IMR-90 (cell line): Measurements from ENCODE around the gene LRRC36. TPM values are rescaled to one million over a fixed set of nuclear protein-coding genes. Genes with fewer than 3 reads are reported as not detected.

Experiments used
- ATAC-seq: fragments of 200-7000 bp; cut with Tn5 transposase; 2 replicates; pipeline ENCODE4 v1.9.1; 2020; ENCODE audit warnings: low read depth, mild to moderate bottlenecking, moderate library complexity
- BruUV-seq: library from RNA; stranded (reverse); fragments of 400-500 nt; replicated peaks from 2 replicates; lab custom pipeline; 2021; lab: Mats Ljungman, UMichigan
- CTCF ChIA-PET: fragments of 300-600 bp; formaldehyde crosslinking; extraction: SDS; loops from one replicate; lab custom pipeline; 2021; ENCODE audit warnings: antibody characterized with exemption; lab: Yijun Ruan, JAX
- POLR2A ChIA-PET: fragments of 300-600 bp; sonication (Branson Sonifier 250); formaldehyde crosslinking; loops from one replicate; lab custom pipeline; 2022; ENCODE audit warnings: antibody characterized with exemption; ENCODE audit not compliant: unreplicated experiment; lab: Charles Lee
- DNase-seq: peaks from one replicate; pipeline ENCODE4 v3.0.0; 2013
- H2AFZ ChIP-seq: replicated peaks from 2 replicates; pipeline ENCODE3; 2013; ENCODE audit warnings: low read length, mild to moderate bottlenecking; ENCODE audit not compliant: poor library complexity
- H2AK5ac ChIP-seq: 2 replicates; pipeline ENCODE4 v1.6.1; 2013; ENCODE audit warnings: low read depth, low read length, inconsistent platforms
- H2AK9ac ChIP-seq: replicated peaks from 2 replicates; pipeline ENCODE3; 2013; ENCODE audit warnings: mild to moderate bottlenecking, low read depth, low read length, moderate library complexity; ENCODE audit not compliant: poor library complexity
- H2BK120ac ChIP-seq: 2 replicates; pipeline ENCODE4 v1.6.1; 2013; ENCODE audit warnings: low read depth, low read length, inconsistent platforms
- H2BK15ac ChIP-seq: 3 replicates; pipeline ENCODE4 v1.6.1; 2013; ENCODE audit warnings: low read depth, low read length, inconsistent platforms
- H2BK20ac ChIP-seq: 2 replicates; pipeline ENCODE4 v1.6.1; 2013; ENCODE audit warnings: low read depth, mild to moderate bottlenecking, inconsistent platforms, low read length, moderate library complexity
- H2BK5ac ChIP-seq: 2 replicates; pipeline ENCODE4 v1.6.1; 2013; ENCODE audit warnings: mild to moderate bottlenecking, low read depth, low read length, inconsistent platforms; ENCODE audit not compliant: poor library complexity, severe bottlenecking
- H3K14ac ChIP-seq: replicated peaks from 2 replicates; pipeline ENCODE4 v1.6.1; 2013; ENCODE audit warnings: low read depth, low read length, inconsistent platforms
- H3K18ac ChIP-seq: 2 replicates; pipeline ENCODE4 v1.6.1; 2013; ENCODE audit warnings: low read depth, low read length, control low read depth
- H3K23ac ChIP-seq: 2 replicates; pipeline ENCODE4 v1.6.1; 2013; ENCODE audit warnings: low read depth, low read length, inconsistent platforms
- H3K27ac ChIP-seq: 2 replicates; pipeline ENCODE4 v1.5.1; 2013; ENCODE audit warnings: mild to moderate bottlenecking, control low read depth, low read length; ENCODE audit not compliant: insufficient read depth
- H3K27me3 ChIP-seq: 2 replicates; pipeline ENCODE4 v1.6.1; 2013; ENCODE audit warnings: low read length; ENCODE audit not compliant: control insufficient read depth, insufficient read depth
- H3K36me3 ChIP-seq: 2 replicates; pipeline ENCODE4 v1.6.1; 2013; ENCODE audit warnings: low read length, mixed read lengths; ENCODE audit not compliant: control insufficient read depth, insufficient read depth
- H3K4ac ChIP-seq: 2 replicates; pipeline ENCODE4 v1.6.1; 2013; ENCODE audit warnings: low read depth, low read length, inconsistent platforms
- H3K4me1 ChIP-seq: 2 replicates; pipeline ENCODE4 v1.6.1; 2013; ENCODE audit warnings: low read length, mixed read lengths; ENCODE audit not compliant: control insufficient read depth, insufficient read depth
- H3K4me2 ChIP-seq: 2 replicates; pipeline ENCODE4 v1.6.1; 2013; ENCODE audit warnings: low read depth, mild to moderate bottlenecking, control low read depth, low read length, moderate library complexity
- H3K4me3 ChIP-seq: 2 replicates; pipeline ENCODE4 v1.5.1; 2013; ENCODE audit warnings: low read depth, mild to moderate bottlenecking, control low read depth, low read length, moderate library complexity; ENCODE audit not compliant: insufficient read depth
- H3K56ac ChIP-seq: 2 replicates; pipeline ENCODE4 v1.6.1; 2013; ENCODE audit warnings: low read length, inconsistent platforms; ENCODE audit not compliant: insufficient read depth; ENCODE audit errors: extremely low read depth
- H3K79me1 ChIP-seq, 2 experiments: 2 replicates each; pipeline ENCODE4 v1.6.1; 2013; ENCODE audit warnings: low read length in 2 of 2, inconsistent platforms in 1 of 2, low read depth in 1 of 2
- H3K9ac ChIP-seq: 2 replicates; pipeline ENCODE4 v1.6.1; 2013; ENCODE audit warnings: low read depth, low read length, control low read depth
- H3K9me1 ChIP-seq: 2 replicates; pipeline ENCODE4 v1.6.1; 2013; ENCODE audit warnings: low read length, inconsistent platforms; ENCODE audit not compliant: insufficient read depth
- H3K9me3 ChIP-seq: 2 replicates; pipeline ENCODE4 v1.6.1; 2013; ENCODE audit warnings: low read length; ENCODE audit not compliant: control insufficient read depth, insufficient read depth
- H4K20me1 ChIP-seq: 2 replicates; pipeline ENCODE4 v1.6.1; 2013; ENCODE audit warnings: low read length, inconsistent platforms; ENCODE audit not compliant: insufficient read depth
- H4K5ac ChIP-seq: 2 replicates; pipeline ENCODE4 v1.6.1; 2013; ENCODE audit warnings: mild to moderate bottlenecking, low read depth, low read length, control low read depth
- H4K8ac ChIP-seq, 2 experiments: 2 replicates each; pipeline ENCODE4 v1.6.1; 2013; ENCODE audit warnings: low read depth in 2 of 2, low read length in 2 of 2, control low read depth in 1 of 2, inconsistent platforms in 1 of 2
- H4K91ac ChIP-seq: 2 replicates; pipeline ENCODE4 v1.6.1; 2013; ENCODE audit warnings: low read depth, low read length, inconsistent platforms; ENCODE audit not compliant: insufficient read depth
- BHLHE40 ChIP-seq: fragments of 150-350 bp; IDR thresholded peaks from 2 replicates; pipeline ENCODE4 v1.6.1; 2016; ENCODE audit warnings: mild to moderate bottlenecking, low read depth, low read length
- CEBPB ChIP-seq: IDR thresholded peaks from 2 replicates; pipeline ENCODE4 v1.6.1; 2012; ENCODE audit warnings: low read depth, low read length, improper control_type of control experiment
- CHD1 ChIP-seq: IDR thresholded peaks from 2 replicates; pipeline ENCODE4 v1.6.1; 2012; ENCODE audit warnings: low read depth, low read length, improper control_type of control experiment
- FOS ChIP-seq: fragments of 150-350 bp; IDR thresholded peaks from 2 replicates; pipeline ENCODE4 v1.6.1; 2016; ENCODE audit warnings: low read depth, low read length
- MAFK ChIP-seq: IDR thresholded peaks from 2 replicates; pipeline ENCODE4 v1.6.1; 2012; ENCODE audit warnings: low read depth, low read length, improper control_type of control experiment
- MAZ ChIP-seq: IDR thresholded peaks from 2 replicates; pipeline ENCODE4 v1.6.1; 2012; ENCODE audit warnings: low read depth, mild to moderate bottlenecking, low read length, improper control_type of control experiment, moderate library complexity, borderline replicate concordance
- MXI1 ChIP-seq: IDR thresholded peaks from 2 replicates; pipeline ENCODE4 v1.6.1; 2012; ENCODE audit warnings: low read depth, mild to moderate bottlenecking, low read length, moderate library complexity, borderline replicate concordance
- NFE2L2 ChIP-seq: fragments of 150-350 bp; IDR thresholded peaks from 2 replicates; pipeline ENCODE4 v1.6.1; 2016; ENCODE audit warnings: low read depth, mild to moderate bottlenecking, low read length
- POLR2A ChIP-seq: IDR thresholded peaks from 2 replicates; pipeline ENCODE4 v1.6.1; 2012; ENCODE audit warnings: mild to moderate bottlenecking, low read depth, low read length
- RAD21 ChIP-seq: IDR thresholded peaks from 2 replicates; pipeline ENCODE4 v1.6.1; 2012; ENCODE audit warnings: low read length, improper control_type of control experiment
- RCOR1 ChIP-seq: IDR thresholded peaks from 2 replicates; pipeline ENCODE4 v1.6.1; 2012; ENCODE audit warnings: mild to moderate bottlenecking, low read length, improper control_type of control experiment; ENCODE audit not compliant: insufficient replicate concordance
- RFX5 ChIP-seq: IDR thresholded peaks from 2 replicates; pipeline ENCODE4 v1.8.0; 2012; ENCODE audit warnings: low read depth, mild to moderate bottlenecking, low read length, moderate library complexity
- SMC3 ChIP-seq: fragments of 150-350 bp; IDR thresholded peaks from 2 replicates; pipeline ENCODE4 v1.6.1; 2016; ENCODE audit warnings: low read depth, mild to moderate bottlenecking, antibody characterized with exemption, low read length, moderate library complexity
- WGBS, 2 experiments: methylation state at CpG; one replicate each; pipeline versions ENCODE4 v1.1.5 to v1.1.7; 2013; ENCODE audit warnings: missing lambda C conversion rate in 2 of 2; ENCODE audit not compliant: insufficient read length in 1 of 2; ENCODE audit errors: extremely low coverage in 2 of 2; 5-methylcytosine and 5-hydroxymethylcytosine counted together
- dilution Hi-C: fragments of 300-500 bp; cut with HindIII; formaldehyde crosslinking; loops from one replicate; pipeline ENCODE4 v1.14.3; 2018; ENCODE audit warnings: low sequenced_read_pairs; ENCODE audit not compliant: unreplicated experiment
- in situ Hi-C: fragments of 300-500 bp; cut with MboI; formaldehyde crosslinking; loops from 3 replicates; pipeline ENCODE4 v1.14.3; 2019; ENCODE audit warnings: low sequenced_read_pairs, inconsistent platforms, mixed read lengths
- intact Hi-C: fragments of 100-400 bp; cut with micrococcal nuclease; formaldehyde crosslinking; loops from 2 replicates; pipeline ENCODE4 v1.10.0; 2022
- polyA plus RNA-seq, 3 experiments: library from polyadenylated mRNA; depleted of rRNA; stranded (reverse); fragments of >200 nt; gene quantifications; 2 replicates each; pipeline ENCODE4 v1.2.3, GENCODE V29; 2012; ENCODE audit warnings: low replicate concordance in 1 of 3
- total RNA-seq: library from RNA; depleted of rRNA; stranded (reverse); fragments of >200 nt; gene quantifications from 2 replicates; pipeline ENCODE4 v1.2.3, GENCODE V29; 2012
- TF ChIP-seq, protein P1 (sequence below): conservative IDR thresholded peaks from 2 replicates; pipeline ENCODE4 v1.5.1; 2012; ENCODE audit warnings: mild to moderate bottlenecking, low read depth, low read length, improper control_type of control experiment
- TF ChIP-seq, protein P2 (sequence below): fragments of 150-350 bp; IDR thresholded peaks from 2 replicates; pipeline ENCODE4 v1.6.1; 2016; ENCODE audit warnings: low read depth, mild to moderate bottlenecking, low read length, moderate library complexity, borderline replicate concordance
- TF ChIP-seq, protein P3 (sequence below): fragments of 150-350 bp; IDR thresholded peaks from 2 replicates; pipeline ENCODE4 v1.6.1; 2017; ENCODE audit warnings: mild to moderate bottlenecking, antibody characterized with exemption, low read length, low read depth

Gene LRRC36
- total and polyA plus RNA-seq, 2 of the 4 experiments (the other 2 are of a cell fraction), result 0.18 to 0.29 TPM

DNA sequence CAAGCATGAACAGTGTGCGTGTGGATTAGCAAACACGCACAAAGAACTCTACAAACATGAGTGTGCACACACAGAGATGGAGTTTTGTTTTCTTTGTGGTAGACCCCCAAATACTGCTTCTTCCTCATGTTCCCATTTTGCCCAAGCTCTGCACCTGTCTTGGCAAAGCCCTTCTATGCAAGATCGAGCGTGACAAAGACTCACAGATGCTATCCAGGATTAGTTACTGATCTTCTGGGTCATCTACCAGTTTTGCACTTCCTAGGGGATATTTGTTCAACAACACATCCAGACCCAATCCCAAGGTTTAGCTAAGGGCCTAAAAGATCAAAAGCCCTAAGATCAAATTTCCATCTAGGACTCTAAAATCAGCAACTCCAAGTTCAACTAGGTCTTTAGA is 16.0 kb downstream of the LRRC36 start:
- no peak overlapping the region for H3K4me3 ChIP-seq
- H3K4me1 ChIP-seq, result no peaks in the 10 kb centered on the region
- no peak overlapping the region for H2AK5ac ChIP-seq
- no peak overlapping the region for H3K27ac ChIP-seq
- no peak overlapping the region for H4K91ac ChIP-seq
- H3K9me3 ChIP-seq, result no peaks in the 10 kb centered on the region
- ChIA-PET CTCF (no interaction called here), POLR2A (interaction anchor here (0.5 kb wide), 1 partner anchor 130 kb away, joined by 3 read pairs; no protein-coding TSS in a partner anchor)
- no peak overlapping the region for H3K9ac ChIP-seq
- no peak overlapping the region for H2AK9ac ChIP-seq
- no peak overlapping the region for H2BK5ac ChIP-seq
- H3K27me3 ChIP-seq, result no peaks in the 10 kb centered on the region
- H3K4ac ChIP-seq, result no peak overlapping the region
- no peak overlapping the region for H4K8ac ChIP-seq
- H4K5ac ChIP-seq, result no peak overlapping the region
- H2BK20ac ChIP-seq, result no peak overlapping the region
- no peak for ATAC-seq
- dilution Hi-C loops (no loop called here), intact Hi-C loops (no loop called here), in situ Hi-C loops (no loop called here)
- H2BK15ac ChIP-seq, result no peak overlapping the region
- BruUV-seq, result no TSS peak
- H3K14ac ChIP-seq, result no peak overlapping the region
- H3K4me2 ChIP-seq, result no peak overlapping the region
- H3K79me1 ChIP-seq, result no peaks in the 10 kb centered on the region
- H4K20me1 ChIP-seq, result no peaks in the 10 kb centered on the region
- no peak overlapping the region for H3K56ac ChIP-seq
- no peak for TF ChIP-seq MAFK
- no peak for TF ChIP-seq SMC3
- TF ChIP-seq NFE2L2, result no peak
- TF ChIP-seq, protein P1, sequence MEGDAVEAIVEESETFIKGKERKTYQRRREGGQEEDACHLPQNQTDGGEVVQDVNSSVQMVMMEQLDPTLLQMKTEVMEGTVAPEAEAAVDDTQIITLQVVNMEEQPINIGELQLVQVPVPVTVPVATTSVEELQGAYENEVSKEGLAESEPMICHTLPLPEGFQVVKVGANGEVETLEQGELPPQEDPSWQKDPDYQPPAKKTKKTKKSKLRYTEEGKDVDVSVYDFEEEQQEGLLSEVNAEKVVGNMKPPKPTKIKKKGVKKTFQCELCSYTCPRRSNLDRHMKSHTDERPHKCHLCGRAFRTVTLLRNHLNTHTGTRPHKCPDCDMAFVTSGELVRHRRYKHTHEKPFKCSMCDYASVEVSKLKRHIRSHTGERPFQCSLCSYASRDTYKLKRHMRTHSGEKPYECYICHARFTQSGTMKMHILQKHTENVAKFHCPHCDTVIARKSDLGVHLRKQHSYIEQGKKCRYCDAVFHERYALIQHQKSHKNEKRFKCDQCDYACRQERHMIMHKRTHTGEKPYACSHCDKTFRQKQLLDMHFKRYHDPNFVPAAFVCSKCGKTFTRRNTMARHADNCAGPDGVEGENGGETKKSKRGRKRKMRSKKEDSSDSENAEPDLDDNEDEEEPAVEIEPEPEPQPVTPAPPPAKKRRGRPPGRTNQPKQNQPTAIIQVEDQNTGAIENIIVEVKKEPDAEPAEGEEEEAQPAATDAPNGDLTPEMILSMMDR, result no peak
- TF ChIP-seq, protein P2, sequence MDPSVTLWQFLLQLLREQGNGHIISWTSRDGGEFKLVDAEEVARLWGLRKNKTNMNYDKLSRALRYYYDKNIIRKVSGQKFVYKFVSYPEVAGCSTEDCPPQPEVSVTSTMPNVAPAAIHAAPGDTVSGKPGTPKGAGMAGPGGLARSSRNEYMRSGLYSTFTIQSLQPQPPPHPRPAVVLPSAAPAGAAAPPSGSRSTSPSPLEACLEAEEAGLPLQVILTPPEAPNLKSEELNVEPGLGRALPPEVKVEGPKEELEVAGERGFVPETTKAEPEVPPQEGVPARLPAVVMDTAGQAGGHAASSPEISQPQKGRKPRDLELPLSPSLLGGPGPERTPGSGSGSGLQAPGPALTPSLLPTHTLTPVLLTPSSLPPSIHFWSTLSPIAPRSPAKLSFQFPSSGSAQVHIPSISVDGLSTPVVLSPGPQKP, result no peak
- TF ChIP-seq POLR2A, result no peak
- TF ChIP-seq BHLHE40, result no peak
- no peak for TF ChIP-seq FOS
- no peak for TF ChIP-seq MAZ
- no peak for TF ChIP-seq CEBPB
- TF ChIP-seq RAD21, result no peak
- TF ChIP-seq, protein P3, sequence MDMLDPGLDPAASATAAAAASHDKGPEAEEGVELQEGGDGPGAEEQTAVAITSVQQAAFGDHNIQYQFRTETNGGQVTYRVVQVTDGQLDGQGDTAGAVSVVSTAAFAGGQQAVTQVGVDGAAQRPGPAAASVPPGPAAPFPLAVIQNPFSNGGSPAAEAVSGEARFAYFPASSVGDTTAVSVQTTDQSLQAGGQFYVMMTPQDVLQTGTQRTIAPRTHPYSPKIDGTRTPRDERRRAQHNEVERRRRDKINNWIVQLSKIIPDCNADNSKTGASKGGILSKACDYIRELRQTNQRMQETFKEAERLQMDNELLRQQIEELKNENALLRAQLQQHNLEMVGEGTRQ, result no peak
- no peak for TF ChIP-seq CHD1
- no peak for TF ChIP-seq RFX5
- TF ChIP-seq MXI1, result no peak
- TF ChIP-seq RCOR1, result no peak
- H2BK120ac ChIP-seq, result no peak overlapping the region
- no peaks in the 10 kb centered on the region for H3K36me3 ChIP-seq
- no peak overlapping the region for H3K18ac ChIP-seq
- H2AFZ ChIP-seq, result no peak overlapping the region
- no peak for DNase-seq
- H3K9me1 ChIP-seq, result no peaks in the 10 kb centered on the region
- 100% methylated on average over 2 of the region's 4 CpGs; no CpG with 5 or more reads in 1 of the 2 experiments for WGBS, 2 experiments
- H3K23ac ChIP-seq, result no peak overlapping the region
